Esophagus muscularis mucosa (tissue), 4 donors: Measurements from ENCODE around the gene CYP11A1. TPM values are rescaled to one million over a fixed set of nuclear protein-coding genes. Genes with fewer than 3 reads are reported as not detected.
A peak's percentile ranks its signal among the peaks of the same experiment; 100 is the strongest.

ENCODE experiments used
- DNase-seq: peaks from one replicate; pipeline ENCODE4 v3.0.0-alpha.2; 2017; ENCODE audit errors: extremely low spot score
- H3K27ac ChIP-seq, 4 donors: fragments of 200-600 bp; sonication (generic); replicated peaks in 1 of 4; 1 replicate in 3 of 4; 2 replicates in 1 of 4; pipeline ENCODE4 v1.5.1; 2016 to 2019; ENCODE audit warnings: mild to moderate bottlenecking in 1 of 4
- H3K27me3 ChIP-seq, 4 donors: fragments of 200-600 bp; sonication (generic); one replicate each; pipeline versions ENCODE4 v1.5.1 to v1.6.0; 2016 to 2019
- H3K36me3 ChIP-seq, 4 donors: fragments of 200-600 bp; sonication (generic); one replicate each; pipeline ENCODE4 v1.5.1; 2016 to 2019
- H3K4me1 ChIP-seq, 4 donors: fragments of 200-600 bp; sonication (generic); one replicate each; pipeline ENCODE4 v1.5.1; 2016 to 2019
- H3K4me3 ChIP-seq, 4 donors: fragments of 200-600 bp; sonication (generic); 1 replicate in 2 of 4; 2 replicates in 2 of 4; pipeline ENCODE4 v1.5.1; 2016 to 2019; ENCODE audit warnings: mild to moderate bottlenecking in 4 of 4, moderate library complexity in 1 of 4
- H3K9me3 ChIP-seq, 4 donors: fragments of 200-600 bp; sonication (generic); 1 replicate in 3 of 4; 2 replicates in 1 of 4; pipeline ENCODE4 v1.5.1; 2016 to 2019
- EP300 ChIP-seq: sonication (generic); formaldehyde crosslinking; IDR thresholded peaks from one replicate; pipeline ENCODE4 v1.6.1; 2017; ENCODE audit warnings: antibody characterized with exemption
- POLR2A ChIP-seq: fragments of 450-650 bp; IDR thresholded peaks from one replicate; pipeline ENCODE4 v1.6.1; 2017; ENCODE audit warnings: antibody characterized with exemption, moderate library complexity, mild to moderate bottlenecking, low read depth
- POLR2AphosphoS5 ChIP-seq, 2 donors: sonication (generic); formaldehyde crosslinking; IDR thresholded peaks; one replicate each; pipeline ENCODE4 v1.6.1; 2017; ENCODE audit warnings: antibody characterized with exemption in 2 of 2
- WGBS: methylation state at CpG from one replicate; pipeline ENCODE4 v1.1.5; 2018; 5-methylcytosine and 5-hydroxymethylcytosine counted together
- intact Hi-C: fragments of 100-400 bp; cut with DNase I; formaldehyde crosslinking; loops from one replicate; pipeline ENCODE4 v1.15.1; 2023
- total RNA-seq, 4 donors: library from RNA; depleted of rRNA; stranded (reverse); fragments of >200 nt; gene quantifications; one replicate each; pipeline versions ENCODE4 v1.1.0 to v1.2.1, GENCODE V29; 2016
- TF ChIP-seq, protein P1 (sequence below), 3 experiments: fragments of 200-600 bp in 2 of 3; fragments of 450-650 bp in 1 of 3; sonication (generic) in 2 of 3; IDR thresholded peaks; one replicate each; pipeline ENCODE4 v1.5.1; 2017 to 2019; ENCODE audit warnings: antibody characterized with exemption in 3 of 3, mild to moderate bottlenecking in 2 of 3, moderate library complexity in 1 of 3

CYP11A1 gene
- 1 to 10 TPM; 1.7 to 2.5 (median 1.8) TPM for total RNA-seq

DNA sequence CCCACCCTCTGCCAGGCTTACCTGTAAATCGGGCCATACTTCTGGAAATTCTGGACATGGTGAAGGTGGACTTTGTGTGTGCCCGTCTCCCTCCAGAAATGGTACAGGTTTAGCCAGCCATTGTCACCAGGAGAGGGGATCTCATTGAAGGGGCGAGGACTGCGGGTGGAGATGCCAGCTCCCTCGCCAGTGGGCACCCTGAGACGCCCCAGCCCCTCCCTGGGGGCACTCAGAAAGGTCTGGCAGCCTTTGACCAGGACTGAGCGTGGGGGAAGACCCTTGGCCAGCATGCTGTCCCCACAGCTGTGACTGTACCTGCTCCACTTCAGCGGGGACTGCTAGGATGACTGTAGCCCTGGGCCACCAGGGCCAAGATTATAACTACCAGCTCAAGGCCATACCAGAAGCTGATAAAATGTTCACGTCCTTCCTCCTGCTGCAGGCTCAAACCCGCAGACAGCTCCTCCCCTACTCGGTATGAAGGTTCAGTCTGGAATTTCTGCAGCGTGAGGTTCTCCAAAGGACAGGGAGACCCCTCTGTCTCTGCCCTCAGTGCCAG is at the start of gene CYP11A1:
Gene CYP11A1, minus strand, starts transcription at position 351 of the 559 bp plus-strand sequence. Its CDS starts 61 bp downstream, at position 290.
- WGBS = 94% methylated on average over 9 of the region's 12 CpGs
- TF ChIP-seq POLR2A = no peak
- no peak for TF ChIP-seq POLR2AphosphoS5 (IDR thresholded peaks at IDR 0.05)
- no peak for TF ChIP-seq EP300
- TF ChIP-seq, protein P1, sequence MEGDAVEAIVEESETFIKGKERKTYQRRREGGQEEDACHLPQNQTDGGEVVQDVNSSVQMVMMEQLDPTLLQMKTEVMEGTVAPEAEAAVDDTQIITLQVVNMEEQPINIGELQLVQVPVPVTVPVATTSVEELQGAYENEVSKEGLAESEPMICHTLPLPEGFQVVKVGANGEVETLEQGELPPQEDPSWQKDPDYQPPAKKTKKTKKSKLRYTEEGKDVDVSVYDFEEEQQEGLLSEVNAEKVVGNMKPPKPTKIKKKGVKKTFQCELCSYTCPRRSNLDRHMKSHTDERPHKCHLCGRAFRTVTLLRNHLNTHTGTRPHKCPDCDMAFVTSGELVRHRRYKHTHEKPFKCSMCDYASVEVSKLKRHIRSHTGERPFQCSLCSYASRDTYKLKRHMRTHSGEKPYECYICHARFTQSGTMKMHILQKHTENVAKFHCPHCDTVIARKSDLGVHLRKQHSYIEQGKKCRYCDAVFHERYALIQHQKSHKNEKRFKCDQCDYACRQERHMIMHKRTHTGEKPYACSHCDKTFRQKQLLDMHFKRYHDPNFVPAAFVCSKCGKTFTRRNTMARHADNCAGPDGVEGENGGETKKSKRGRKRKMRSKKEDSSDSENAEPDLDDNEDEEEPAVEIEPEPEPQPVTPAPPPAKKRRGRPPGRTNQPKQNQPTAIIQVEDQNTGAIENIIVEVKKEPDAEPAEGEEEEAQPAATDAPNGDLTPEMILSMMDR (IDR thresholded peaks at IDR 0.05) = no peak
- DNase-seq = no peak
- Histone ChIP-seq H3K36me3 (no peaks in the 10 kb centered on the region), H3K27me3 (peaks cover 0 to 22% (median 0%) of the 10 kb centered on the region in 4 donors), H3K4me1 (peaks cover 4 to 20% (median 18%) of the 10 kb centered on the region in 4 donors), H3K4me3 (peak within 1 kb of the TSS; percentile 61 to 72 (median 64)), H3K9me3 (no peaks in the 10 kb centered on the region), H3K27ac (no peak within 1 kb of the TSS)
- intact Hi-C loops = no loop called here

DNA sequence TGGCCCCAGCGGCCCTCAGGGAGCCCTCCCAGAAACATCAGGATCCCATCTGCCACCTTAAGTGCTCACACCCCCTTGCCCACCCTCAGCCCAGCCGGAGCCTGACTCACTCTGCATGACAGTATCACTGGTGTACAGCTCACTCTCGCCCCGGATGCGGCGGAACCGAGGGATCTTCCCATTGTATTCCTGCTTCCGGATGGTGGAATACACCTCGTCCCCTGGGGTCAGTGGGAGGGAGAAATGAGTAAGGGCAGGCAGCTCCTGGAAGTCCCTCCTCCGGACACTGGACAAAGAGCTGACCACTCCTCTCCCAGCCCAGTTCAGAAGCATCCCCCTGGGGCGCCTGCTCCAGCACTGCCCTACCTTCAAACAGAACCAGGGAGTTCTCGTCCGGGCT is 49.8 kb upstream of the CYP11A1 start:
- H3K27me3 ChIP-seq = no peaks in the 10 kb centered on the region
- H3K27ac ChIP-seq = no peak overlapping the region
- H3K4me1 ChIP-seq = peaks cover 5 to 14% (median 12%) of the 10 kb centered on the region in 4 donors
- intact Hi-C loops = no loop called here
- no peak for DNase-seq
- peaks cover 0 to 12% (median 8%) of the 10 kb centered on the region in 4 donors for H3K36me3 ChIP-seq
- WGBS = 80% methylated on average over 10 of the region's 13 CpGs
- TF ChIP-seq POLR2A = no peak
- TF ChIP-seq, protein P1 (IDR thresholded peaks at IDR 0.05) = no peak
- TF ChIP-seq POLR2AphosphoS5 (IDR thresholded peaks at IDR 0.05) = no peak
- no peak for TF ChIP-seq EP300
- H3K4me3 ChIP-seq = no peak overlapping the region
- no peaks in the 10 kb centered on the region for H3K9me3 ChIP-seq

DNA sequence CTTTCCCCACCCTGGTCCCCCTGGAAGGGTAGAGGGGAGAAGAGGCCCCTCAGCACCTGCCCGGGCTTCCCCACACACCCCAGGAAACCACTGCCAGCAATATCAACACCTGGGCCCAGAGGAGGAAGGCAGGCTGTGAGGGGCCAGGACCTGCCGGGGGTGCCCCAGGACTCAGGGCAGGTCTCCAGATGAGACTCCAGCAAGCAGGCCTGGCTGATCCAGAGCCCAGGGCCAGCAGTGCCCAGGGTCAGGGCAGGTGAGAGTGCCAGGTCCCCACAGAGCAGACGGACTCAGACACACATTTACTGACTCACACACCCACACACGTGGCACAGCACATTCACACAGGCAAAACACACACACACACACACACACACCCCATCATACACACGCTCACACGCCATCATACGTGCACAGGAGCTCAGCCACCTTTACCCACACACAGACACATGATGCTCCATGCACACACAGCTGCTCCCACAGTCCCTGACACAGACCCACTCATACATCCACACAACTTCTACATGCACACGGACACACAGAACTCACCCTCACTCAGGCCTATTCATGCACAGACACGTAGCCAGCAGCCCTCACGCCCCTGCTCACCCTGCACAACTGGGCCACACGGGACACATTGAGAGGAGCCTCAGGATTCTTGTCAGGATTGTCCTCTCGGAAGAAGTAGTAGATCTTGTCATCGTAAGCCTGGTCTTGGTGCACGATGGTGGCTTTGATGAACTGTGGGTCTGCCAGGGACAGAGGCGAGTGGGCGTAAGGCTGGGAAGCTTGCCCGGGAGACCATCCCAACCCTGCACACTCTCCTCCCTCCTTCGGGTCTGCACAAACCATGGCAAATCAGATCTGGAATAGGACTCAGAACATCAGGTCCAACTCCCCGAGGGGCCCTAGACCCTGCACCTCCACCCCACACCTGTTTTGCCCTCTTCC is 48.8 kb upstream of the CYP11A1 start:
- Histone ChIP-seq H3K27me3 (no peaks in the 10 kb centered on the region), H3K4me1 (peaks cover 5 to 14% (median 10%) of the 10 kb centered on the region in 4 donors), H3K36me3 (peaks cover 0 to 12% (median 10%) of the 10 kb centered on the region in 4 donors), H3K4me3 (no peak overlapping the region), H3K27ac (no peak overlapping the region), H3K9me3 (no peaks in the 10 kb centered on the region)
- no peak for DNase-seq
- intact Hi-C loops = no loop called here
- WGBS = 72% methylated on average over 14 of the region's 19 CpGs
- TF ChIP-seq POLR2AphosphoS5 (IDR thresholded peaks at IDR 0.05) (no peak), POLR2A (no peak), EP300 (no peak)
- TF ChIP-seq, protein P1 (IDR thresholded peaks at IDR 0.05) = no peak

DNA sequence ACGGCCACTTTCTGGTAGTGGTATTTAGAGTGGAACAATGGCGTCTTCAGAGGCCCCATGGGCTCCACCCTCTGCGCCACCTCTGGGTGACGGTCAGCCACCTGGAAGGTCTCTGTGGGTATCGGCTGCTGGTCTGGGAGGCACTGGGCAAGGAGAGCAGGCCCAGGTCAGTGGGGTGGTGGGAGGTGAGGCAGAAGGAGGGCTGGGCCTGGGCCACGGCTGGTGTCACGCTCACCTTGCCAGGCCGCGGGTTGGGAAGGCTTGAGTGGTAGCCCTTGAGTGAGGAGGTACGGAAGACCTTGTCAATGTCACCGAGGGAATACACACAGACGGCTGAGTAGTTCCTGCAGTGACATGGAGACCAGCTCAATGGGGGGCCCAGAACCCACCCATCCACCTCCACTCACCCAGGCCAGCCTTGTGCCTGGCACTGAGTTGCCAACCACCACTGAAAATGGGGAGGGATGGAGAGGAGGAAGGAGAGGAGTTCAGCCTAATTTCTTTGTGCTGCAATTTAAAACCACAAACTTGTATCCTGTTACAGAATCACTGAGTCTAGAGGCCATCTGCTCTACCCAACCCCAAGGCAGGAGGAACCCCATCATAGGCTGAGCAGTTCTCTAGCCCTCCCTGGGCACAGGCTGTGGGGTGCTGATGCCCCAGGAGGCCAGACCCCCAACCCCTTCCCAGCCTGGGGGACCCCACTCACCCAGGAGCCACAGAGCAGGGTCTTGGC is 47.3 kb upstream of the CYP11A1 start:
- no peaks in the 10 kb centered on the region for H3K27me3 ChIP-seq
- H3K4me1 ChIP-seq = peaks cover 0 to 10% (median 2%) of the 10 kb centered on the region in 4 donors
- H3K4me3 ChIP-seq = no peak overlapping the region
- no peak overlapping the region for H3K27ac ChIP-seq
- WGBS = 97% methylated on average over 9 of the region's 12 CpGs
- H3K9me3 ChIP-seq = no peaks in the 10 kb centered on the region
- peaks cover 0 to 24% (median 17%) of the 10 kb centered on the region in 4 donors for H3K36me3 ChIP-seq
- no peak for DNase-seq
- no peak for TF ChIP-seq EP300
- TF ChIP-seq, protein P1 (IDR thresholded peaks at IDR 0.05) = no peak
- TF ChIP-seq POLR2A = no peak
- TF ChIP-seq POLR2AphosphoS5 (IDR thresholded peaks at IDR 0.05) = no peak
- intact Hi-C loops = no loop called here
